ENCODE data around the gene RNF166. TPM values are rescaled to one million over a fixed set of nuclear protein-coding genes. Genes with fewer than 3 reads are reported as not detected.

Gene RNF166
- total RNA-seq, 4 donors from 2014 or later = 19.5 to 27.8 (median 22.3) TPM

GRCh38 chr16:88697831-88698615, 8.2 kb downstream of the RNF166 start:
- Histone ChIP-seq H3K9me3 (no peaks in the 10 kb centered on the region), H3K36me3 (peaks cover 0 to 78% of the 10 kb centered on the region in 2 donors), H3K27me3 (no peaks in the 10 kb centered on the region), H3K4me1 (peaks cover 0 to 35% (median 6%) of the 10 kb centered on the region in 3 donors), H3K4me3 (no peak overlapping the region), H3K27ac (no peak overlapping the region)
- TF ChIP-seq POLR2A (IDR thresholded peaks at IDR 0.05) = no peak
- no peak for TF ChIP-seq POLR2AphosphoS5 (IDR thresholded peaks at IDR 0.05)
- TF ChIP-seq EP300 (IDR thresholded peaks at IDR 0.05) = no peak
- no peak for TF ChIP-seq CTCF (IDR thresholded peaks at IDR 0.05)
- 88% methylated on average over 13 of the region's 37 CpGs; no CpG with 5 or more reads in 1 of the 2 donors for WGBS, 2 donors (ENCODE audit: low coverage in 1 of 2)
- no peak for ATAC-seq

GRCh38 chr16:88697116-88697830, 8.9 kb downstream of the RNF166 start:
- peaks cover 0 to 71% of the 10 kb centered on the region in 2 donors for H3K36me3 ChIP-seq
- 80% methylated on average over 2 of the region's 47 CpGs; no CpG with 5 or more reads in 1 of the 2 donors for WGBS, 2 donors (ENCODE audit: low coverage in 1 of 2)
- no peak overlapping the region for H3K27ac ChIP-seq
- H3K27me3 ChIP-seq = peaks cover 6% of the 10 kb centered on the region
- H3K9me3 ChIP-seq = no peaks in the 10 kb centered on the region
- H3K4me1 ChIP-seq = peaks cover 0 to 27% (median 6%) of the 10 kb centered on the region in 3 donors
- no peak for TF ChIP-seq CTCF (IDR thresholded peaks at IDR 0.05)
- TF ChIP-seq POLR2A (IDR thresholded peaks at IDR 0.05) = no peak
- TF ChIP-seq POLR2AphosphoS5 (IDR thresholded peaks at IDR 0.05) = no peak
- no peak for TF ChIP-seq EP300 (IDR thresholded peaks at IDR 0.05)
- H3K4me3 ChIP-seq = no peak overlapping the region
- no peak for ATAC-seq

- no peak overlapping the region for H3K4me3 ChIP-seq
Observed at GRCh38 chr16:88696441-88696840, 9.8 kb downstream of the RNF166 start.

GRCh38 chr16:88695753-88696152, 10.5 kb downstream of the RNF166 start:
- H3K4me3 ChIP-seq = no peak overlapping the region
- WGBS, 2 donors (ENCODE audit: low coverage in 1 of 2) = 100% methylated on average over 1 of the region's 7 CpGs; no CpG with 5 or more reads in 1 of the 2 donors
- H3K27me3 ChIP-seq = peaks cover 21% of the 10 kb centered on the region
- H3K27ac ChIP-seq = no peak overlapping the region
- H3K36me3 ChIP-seq = peaks cover 0 to 58% of the 10 kb centered on the region in 2 donors
- peaks cover 0 to 12% (median 0%) of the 10 kb centered on the region in 3 donors for H3K4me1 ChIP-seq
- no peak for ATAC-seq
- TF ChIP-seq POLR2A (IDR thresholded peaks at IDR 0.05) = no peak
- TF ChIP-seq CTCF (IDR thresholded peaks at IDR 0.05) = no peak
- H3K9me3 ChIP-seq = no peaks in the 10 kb centered on the region

More at GRCh38 chr16:88696441-88696840, 9.8 kb downstream of the RNF166 start:
- WGBS, 2 donors (ENCODE audit: low coverage in 1 of 2) = 75 to 84% methylated on average over 1 to 6 of the region's 14 CpGs
- Histone ChIP-seq H3K36me3 (peaks cover 0 to 64% of the 10 kb centered on the region in 2 donors), H3K4me1 (peaks cover 0 to 19% (median 4%) of the 10 kb centered on the region in 3 donors), H3K27ac (no peak overlapping the region), H3K9me3 (no peaks in the 10 kb centered on the region), H3K27me3 (peaks cover 14% of the 10 kb centered on the region)
- no peak for ATAC-seq
- TF ChIP-seq CTCF (IDR thresholded peaks at IDR 0.05) = no peak
- TF ChIP-seq POLR2AphosphoS5 (IDR thresholded peaks at IDR 0.05) = no peak
- no peak for TF ChIP-seq POLR2A (IDR thresholded peaks at IDR 0.05)
- no peak for TF ChIP-seq EP300 (IDR thresholded peaks at IDR 0.05)
